Endodermal cell (in vitro differentiated cells): Measurements from ENCODE around the gene EYS. TPM values are rescaled to one million over a fixed set of nuclear protein-coding genes. Genes with fewer than 3 reads are reported as not detected.

ENCODE experiments used
- DNase-seq: peaks from one replicate; pipeline ENCODE4 v3.0.0-alpha.2; 2017
- H3K27ac ChIP-seq: 2 replicates; pipeline ENCODE4 v1.5.1; 2013; ENCODE audit warnings: mild to moderate bottlenecking, low read depth, low read length, moderate library complexity
- H3K27me3 ChIP-seq: 2 replicates; pipeline ENCODE4 v1.6.1; 2013; ENCODE audit warnings: mild to moderate bottlenecking, low read length, moderate library complexity; ENCODE audit not compliant: insufficient read depth, control insufficient read depth, poor library complexity, severe bottlenecking
- H3K36me3 ChIP-seq: 2 replicates; pipeline ENCODE4 v1.7.0; 2013; ENCODE audit warnings: mild to moderate bottlenecking, low read length, moderate library complexity; ENCODE audit not compliant: control insufficient read depth, insufficient read depth
- H3K4me1 ChIP-seq: one replicate; pipeline ENCODE4 v1.7.0; 2013; ENCODE audit warnings: low read length; ENCODE audit not compliant: control insufficient read depth, insufficient read depth
- H3K4me3 ChIP-seq: 2 replicates; pipeline ENCODE4 v1.5.1; 2013; ENCODE audit warnings: mild to moderate bottlenecking, low read length, moderate library complexity
- H3K9ac ChIP-seq: 2 replicates; pipeline ENCODE4 v1.6.1; 2013; ENCODE audit warnings: mild to moderate bottlenecking, low read length, moderate library complexity; ENCODE audit not compliant: poor library complexity, severe bottlenecking; ENCODE audit errors: extremely low read depth
- H3K9me3 ChIP-seq: 2 replicates; pipeline ENCODE4 v1.6.1; 2013; ENCODE audit warnings: mild to moderate bottlenecking, low read length, moderate library complexity; ENCODE audit not compliant: control insufficient read depth
- H3K27ac Mint-ChIP-seq: 2 replicates; pipeline ENCODE4 v1.8.0; 2020; ENCODE audit warnings: mixed read lengths
- H3K27me3 Mint-ChIP-seq: 2 replicates; pipeline ENCODE4 v1.8.0; 2021; ENCODE audit warnings: mild to moderate bottlenecking, mixed read lengths; ENCODE audit not compliant: insufficient read depth
- H3K36me3 Mint-ChIP-seq: 2 replicates; pipeline ENCODE4 v1.8.0; 2020; ENCODE audit warnings: low read depth, mixed read lengths
- H3K4me1 Mint-ChIP-seq: 2 replicates; pipeline ENCODE4 v1.8.0; 2020; ENCODE audit warnings: mixed read lengths
- H3K4me3 Mint-ChIP-seq: 2 replicates; pipeline ENCODE4 v1.8.0; 2020; ENCODE audit warnings: mild to moderate bottlenecking, moderate library complexity, mixed read lengths
- H3K9me3 Mint-ChIP-seq: 2 replicates; pipeline ENCODE4 v1.8.0; 2020; ENCODE audit warnings: mild to moderate bottlenecking, mixed read lengths
- CTCF ChIP-seq: fragments of 200-600 bp; sonication (generic); conservative IDR thresholded peaks from 2 replicates; pipeline ENCODE4 v1.5.0; 2021; ENCODE audit warnings: antibody characterized with exemption, mild to moderate bottlenecking
- WGBS, 2 experiments: methylation state at CpG; one replicate each; pipeline versions ENCODE4 v1.1.5 to v1.1.7; 2013; ENCODE audit warnings: missing lambda C conversion rate in 2 of 2, mixed read lengths in 1 of 2; ENCODE audit not compliant: insufficient coverage in 1 of 2, insufficient read length in 1 of 2; 5-methylcytosine and 5-hydroxymethylcytosine counted together
- total RNA-seq, 2 donors: library from RNA; stranded (reverse); fragmentation: NEBNext Ultra II Directional in 1 of 2; extraction: Animal tissue kit (Norgen Biotek cat#: 25700) in 1 of 2; gene quantifications; 2 replicates in 1 of 2; 3 replicates in 1 of 2; pipeline ENCODE4 v1.2.1, GENCODE V29; 2021

Gene EYS
- total RNA-seq, 2 donors from 2014 or later: 0.31 to 0.70 TPM

GRCh38 chr6:63683071-63683603, 2023.9 kb downstream of the EYS start:
- TF ChIP-seq CTCF: no peak

GRCh38 chr6:63677282-63677681, 2029.7 kb downstream of the EYS start:
- Histone ChIP-seq H3K4me1 (peaks cover 3% of the 10 kb centered on the region), H3K27ac (no peak overlapping the region), H3K27me3 (no peaks in the 10 kb centered on the region), H3K9ac (no peak overlapping the region), H3K4me3 (no peak overlapping the region), H3K36me3 (peaks cover 28% of the 10 kb centered on the region), H3K9me3 (no peaks in the 10 kb centered on the region)
- DNase-seq: no peak
- no peaks in the 10 kb centered on the region for H3K27me3 Mint-ChIP-seq
- H3K4me3 Mint-ChIP-seq: no peak overlapping the region
- no peaks in the 10 kb centered on the region for H3K9me3 Mint-ChIP-seq
- peaks cover 16% of the 10 kb centered on the region for H3K4me1 Mint-ChIP-seq
- 86 to 88% methylated on average over 1 of the region's 1 CpG for WGBS, 2 experiments
- no peak overlapping the region for H3K27ac Mint-ChIP-seq
- peaks cover 16% of the 10 kb centered on the region for H3K36me3 Mint-ChIP-seq
- no peak for TF ChIP-seq CTCF

More at GRCh38 chr6:63683071-63683603, 2023.9 kb downstream of the EYS start:
- no peak for DNase-seq
- Histone ChIP-seq H3K4me3 (no peak overlapping the region), H3K9ac (no peak overlapping the region), H3K9me3 (peaks cover 4% of the 10 kb centered on the region), H3K27ac (no peak overlapping the region), H3K4me1 (no peaks in the 10 kb centered on the region), H3K27me3 (no peaks in the 10 kb centered on the region), H3K36me3 (peaks cover 57% of the 10 kb centered on the region)
- peaks cover 9% of the 10 kb centered on the region for H3K4me1 Mint-ChIP-seq
- H3K27ac Mint-ChIP-seq: no peak overlapping the region
- H3K9me3 Mint-ChIP-seq: peaks cover 4% of the 10 kb centered on the region
- H3K27me3 Mint-ChIP-seq: no peaks in the 10 kb centered on the region
- WGBS, 2 experiments: 100% methylated on average over 1 of the region's 1 CpG; no CpG with 5 or more reads in 1 of the 2 experiments
- H3K4me3 Mint-ChIP-seq: no peak overlapping the region
- peaks cover 50% of the 10 kb centered on the region for H3K36me3 Mint-ChIP-seq

DNA sequence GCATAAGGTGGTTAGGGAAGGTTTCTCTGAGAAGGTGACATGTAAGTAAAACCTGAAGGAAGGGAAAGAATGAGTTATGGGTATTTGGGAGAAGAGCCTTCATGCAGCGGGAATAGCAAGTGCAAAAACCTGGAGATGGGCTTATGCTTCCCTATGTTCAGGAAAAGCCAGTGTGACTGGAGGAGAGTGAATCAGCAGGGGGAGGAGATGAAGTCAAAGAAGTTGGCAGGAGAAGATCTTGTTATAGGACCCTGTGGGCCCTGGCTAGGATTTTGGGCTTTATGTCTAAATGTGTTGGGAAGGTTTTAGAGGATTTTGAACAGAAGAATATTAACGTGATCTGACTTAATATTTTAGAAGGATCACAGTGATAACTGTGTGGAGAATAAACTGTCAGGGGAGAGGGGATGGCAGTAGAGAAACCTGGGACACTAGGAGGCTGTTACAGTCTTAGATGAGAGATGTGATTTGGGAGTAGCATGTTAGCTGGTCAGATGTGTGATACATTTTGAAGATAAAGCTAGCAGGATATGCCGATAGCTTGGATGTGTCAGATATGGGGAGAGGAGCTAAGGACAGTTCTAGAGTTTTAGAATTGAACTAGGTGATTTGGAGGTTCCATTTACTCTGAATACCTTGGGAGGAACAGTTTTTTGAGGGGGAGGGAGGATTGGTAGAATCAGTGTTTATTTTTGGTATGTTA, 2030.5 kb downstream of the EYS start:
- no peak overlapping the region for H3K4me3 ChIP-seq
- H3K27ac ChIP-seq: no peak overlapping the region
- no peak for DNase-seq
- WGBS, 2 experiments: 92 to 100% methylated on average over 3 of the region's 3 CpGs
- no peak overlapping the region for H3K27ac Mint-ChIP-seq
- no peaks in the 10 kb centered on the region for H3K27me3 Mint-ChIP-seq
- H3K4me1 ChIP-seq: peaks cover 3% of the 10 kb centered on the region
- peaks cover 19% of the 10 kb centered on the region for H3K36me3 Mint-ChIP-seq
- H3K27me3 ChIP-seq: no peaks in the 10 kb centered on the region
- H3K4me1 Mint-ChIP-seq: peaks cover 16% of the 10 kb centered on the region
- no peak overlapping the region for H3K4me3 Mint-ChIP-seq
- no peak for TF ChIP-seq CTCF
- H3K9ac ChIP-seq: no peak overlapping the region
- no peaks in the 10 kb centered on the region for H3K9me3 ChIP-seq
- H3K36me3 ChIP-seq: peaks cover 31% of the 10 kb centered on the region
- no peaks in the 10 kb centered on the region for H3K9me3 Mint-ChIP-seq
